Measurements from ENCODE around the gene FBN1.

Gene FBN1

GRCh38 chr15:48442011-48442410 lies 203.5 kb downstream of the FBN1 start:
- in situ Hi-C loops (cut with MboI; ENCODE audit: low sequenced_read_pairs): no loop called here

GRCh38 chr15:48440084-48440483 lies 205.4 kb downstream of the FBN1 start:
- in situ Hi-C loops (cut with MboI; ENCODE audit: low sequenced_read_pairs): no loop called here

GRCh38 chr15:48437178-48437577 lies 208.3 kb downstream of the FBN1 start:
- in situ Hi-C loops (cut with MboI; ENCODE audit: low sequenced_read_pairs): no loop called here

GRCh38 chr15:48435321-48435720 lies 210.2 kb downstream of the FBN1 start:
- in situ Hi-C loops (cut with MboI; ENCODE audit: low sequenced_read_pairs): no loop called here

GRCh38 chr15:48433226-48433886 lies 212.2 kb downstream of the FBN1 start:
- in situ Hi-C loops (cut with MboI; ENCODE audit: low sequenced_read_pairs): no loop called here

- in situ Hi-C loops (cut with MboI; ENCODE audit: low sequenced_read_pairs): no loop called here
These were observed 212.8 kb downstream of the FBN1 start for GRCh38 chr15:48432688-48433087.

- in situ Hi-C loops (cut with MboI; ENCODE audit: low sequenced_read_pairs): no loop called here
These were observed 217.5 kb downstream of the FBN1 start for GRCh38 chr15:48427960-48428547.

GRCh38 chr15:48427479-48427878 lies 218.0 kb downstream of the FBN1 start:
- in situ Hi-C loops (cut with MboI; ENCODE audit: low sequenced_read_pairs): no loop called here

- in situ Hi-C loops (cut with MboI; ENCODE audit: low sequenced_read_pairs): no loop called here
These were observed 218.6 kb downstream of the FBN1 start for GRCh38 chr15:48426941-48427340.

GRCh38 chr15:48426044-48426443 lies 219.5 kb downstream of the FBN1 start:
- in situ Hi-C loops (cut with MboI; ENCODE audit: low sequenced_read_pairs): no loop called here

GRCh38 chr15:48425051-48425450 lies 220.5 kb downstream of the FBN1 start:
- in situ Hi-C loops (cut with MboI; ENCODE audit: low sequenced_read_pairs): no loop called here

GRCh38 chr15:48423896-48424475 lies 221.5 kb downstream of the FBN1 start:
- in situ Hi-C loops (cut with MboI; ENCODE audit: low sequenced_read_pairs): no loop called here

- in situ Hi-C loops (cut with MboI; ENCODE audit: low sequenced_read_pairs): no loop called here
These were observed 222.2 kb downstream of the FBN1 start for GRCh38 chr15:48423342-48423741.

GRCh38 chr15:48422401-48422800 lies 223.1 kb downstream of the FBN1 start:
- in situ Hi-C loops (cut with MboI; ENCODE audit: low sequenced_read_pairs): no loop called here

GRCh38 chr15:48421362-48421761 lies 224.1 kb downstream of the FBN1 start:
- in situ Hi-C loops (cut with MboI; ENCODE audit: low sequenced_read_pairs): no loop called here

- in situ Hi-C loops (cut with MboI; ENCODE audit: low sequenced_read_pairs): no loop called here
These were observed 225.6 kb downstream of the FBN1 start for GRCh38 chr15:48419896-48420295.

GRCh38 chr15:48418343-48418742 lies 227.2 kb downstream of the FBN1 start:
- in situ Hi-C loops (cut with MboI; ENCODE audit: low sequenced_read_pairs): no loop called here

GRCh38 chr15:48416301-48416700 lies 229.2 kb downstream of the FBN1 start:
- in situ Hi-C loops (cut with MboI; ENCODE audit: low sequenced_read_pairs): no loop called here

GRCh38 chr15:48415036-48415886 lies 230.2 kb downstream of the FBN1 start:
- in situ Hi-C loops (cut with MboI; ENCODE audit: low sequenced_read_pairs): no loop called here

- in situ Hi-C loops (cut with MboI; ENCODE audit: low sequenced_read_pairs): no loop called here
These were observed 231.5 kb downstream of the FBN1 start for GRCh38 chr15:48414015-48414414.

GRCh38 chr15:48413304-48413703 lies 232.2 kb downstream of the FBN1 start:
- in situ Hi-C loops (cut with MboI; ENCODE audit: low sequenced_read_pairs): no loop called here

Data from hTERT RPE-1 (cell line).